IMR-90 (cell line): Measurements from ENCODE around the gene RADIL. TPM values are rescaled to one million over a fixed set of nuclear protein-coding genes. Genes with fewer than 3 reads are reported as not detected.

Experiments
- ATAC-seq: fragments of 200-7000 bp; cut with Tn5 transposase; 2 replicates; pipeline ENCODE4 v1.9.1; 2020; ENCODE audit warnings: low read depth, mild to moderate bottlenecking, moderate library complexity
- BruUV-seq: library from RNA; stranded (reverse); fragments of 400-500 nt; replicated peaks from 2 replicates; lab custom pipeline; 2021; lab: Mats Ljungman, UMichigan
- CTCF ChIA-PET: fragments of 300-600 bp; formaldehyde crosslinking; extraction: SDS; loops from one replicate; lab custom pipeline; 2021; ENCODE audit warnings: antibody characterized with exemption; lab: Yijun Ruan, JAX
- POLR2A ChIA-PET: fragments of 300-600 bp; sonication (Branson Sonifier 250); formaldehyde crosslinking; loops from one replicate; lab custom pipeline; 2022; ENCODE audit warnings: antibody characterized with exemption; ENCODE audit not compliant: unreplicated experiment; lab: Charles Lee
- DNase-seq: peaks from one replicate; pipeline ENCODE4 v3.0.0; 2013
- H2AFZ ChIP-seq: replicated peaks from 2 replicates; pipeline ENCODE3; 2013; ENCODE audit warnings: low read length, mild to moderate bottlenecking; ENCODE audit not compliant: poor library complexity
- H2AK5ac ChIP-seq: 2 replicates; pipeline ENCODE4 v1.6.1; 2013; ENCODE audit warnings: low read depth, low read length, inconsistent platforms
- H2AK9ac ChIP-seq: replicated peaks from 2 replicates; pipeline ENCODE3; 2013; ENCODE audit warnings: mild to moderate bottlenecking, low read depth, low read length, moderate library complexity; ENCODE audit not compliant: poor library complexity
- H2BK120ac ChIP-seq: 2 replicates; pipeline ENCODE4 v1.6.1; 2013; ENCODE audit warnings: low read depth, low read length, inconsistent platforms
- H2BK15ac ChIP-seq: 3 replicates; pipeline ENCODE4 v1.6.1; 2013; ENCODE audit warnings: low read depth, low read length, inconsistent platforms
- H2BK20ac ChIP-seq: 2 replicates; pipeline ENCODE4 v1.6.1; 2013; ENCODE audit warnings: low read depth, mild to moderate bottlenecking, inconsistent platforms, low read length, moderate library complexity
- H2BK5ac ChIP-seq: 2 replicates; pipeline ENCODE4 v1.6.1; 2013; ENCODE audit warnings: mild to moderate bottlenecking, low read depth, low read length, inconsistent platforms; ENCODE audit not compliant: poor library complexity, severe bottlenecking
- H3K14ac ChIP-seq: replicated peaks from 2 replicates; pipeline ENCODE4 v1.6.1; 2013; ENCODE audit warnings: low read depth, low read length, inconsistent platforms
- H3K18ac ChIP-seq: 2 replicates; pipeline ENCODE4 v1.6.1; 2013; ENCODE audit warnings: low read depth, low read length, control low read depth
- H3K23ac ChIP-seq: 2 replicates; pipeline ENCODE4 v1.6.1; 2013; ENCODE audit warnings: low read depth, low read length, inconsistent platforms
- H3K27ac ChIP-seq: 2 replicates; pipeline ENCODE4 v1.5.1; 2013; ENCODE audit warnings: mild to moderate bottlenecking, control low read depth, low read length; ENCODE audit not compliant: insufficient read depth
- H3K27me3 ChIP-seq: 2 replicates; pipeline ENCODE4 v1.6.1; 2013; ENCODE audit warnings: low read length; ENCODE audit not compliant: control insufficient read depth, insufficient read depth
- H3K36me3 ChIP-seq: 2 replicates; pipeline ENCODE4 v1.6.1; 2013; ENCODE audit warnings: low read length, mixed read lengths; ENCODE audit not compliant: control insufficient read depth, insufficient read depth
- H3K4ac ChIP-seq: 2 replicates; pipeline ENCODE4 v1.6.1; 2013; ENCODE audit warnings: low read depth, low read length, inconsistent platforms
- H3K4me1 ChIP-seq: 2 replicates; pipeline ENCODE4 v1.6.1; 2013; ENCODE audit warnings: low read length, mixed read lengths; ENCODE audit not compliant: control insufficient read depth, insufficient read depth
- H3K4me2 ChIP-seq: 2 replicates; pipeline ENCODE4 v1.6.1; 2013; ENCODE audit warnings: low read depth, mild to moderate bottlenecking, control low read depth, low read length, moderate library complexity
- H3K4me3 ChIP-seq: 2 replicates; pipeline ENCODE4 v1.5.1; 2013; ENCODE audit warnings: low read depth, mild to moderate bottlenecking, control low read depth, low read length, moderate library complexity; ENCODE audit not compliant: insufficient read depth
- H3K56ac ChIP-seq: 2 replicates; pipeline ENCODE4 v1.6.1; 2013; ENCODE audit warnings: low read length, inconsistent platforms; ENCODE audit not compliant: insufficient read depth; ENCODE audit errors: extremely low read depth
- H3K79me1 ChIP-seq, 2 experiments: 2 replicates each; pipeline ENCODE4 v1.6.1; 2013; ENCODE audit warnings: low read length in 2 of 2, inconsistent platforms in 1 of 2, low read depth in 1 of 2
- H3K9ac ChIP-seq: 2 replicates; pipeline ENCODE4 v1.6.1; 2013; ENCODE audit warnings: low read depth, low read length, control low read depth
- H3K9me1 ChIP-seq: 2 replicates; pipeline ENCODE4 v1.6.1; 2013; ENCODE audit warnings: low read length, inconsistent platforms; ENCODE audit not compliant: insufficient read depth
- H3K9me3 ChIP-seq: 2 replicates; pipeline ENCODE4 v1.6.1; 2013; ENCODE audit warnings: low read length; ENCODE audit not compliant: control insufficient read depth, insufficient read depth
- H4K20me1 ChIP-seq: 2 replicates; pipeline ENCODE4 v1.6.1; 2013; ENCODE audit warnings: low read length, inconsistent platforms; ENCODE audit not compliant: insufficient read depth
- H4K5ac ChIP-seq: 2 replicates; pipeline ENCODE4 v1.6.1; 2013; ENCODE audit warnings: mild to moderate bottlenecking, low read depth, low read length, control low read depth
- H4K8ac ChIP-seq, 2 experiments: 2 replicates each; pipeline ENCODE4 v1.6.1; 2013; ENCODE audit warnings: low read depth in 2 of 2, low read length in 2 of 2, control low read depth in 1 of 2, inconsistent platforms in 1 of 2
- H4K91ac ChIP-seq: 2 replicates; pipeline ENCODE4 v1.6.1; 2013; ENCODE audit warnings: low read depth, low read length, inconsistent platforms; ENCODE audit not compliant: insufficient read depth
- BHLHE40 ChIP-seq: fragments of 150-350 bp; IDR thresholded peaks from 2 replicates; pipeline ENCODE4 v1.6.1; 2016; ENCODE audit warnings: mild to moderate bottlenecking, low read depth, low read length
- CEBPB ChIP-seq: IDR thresholded peaks from 2 replicates; pipeline ENCODE4 v1.6.1; 2012; ENCODE audit warnings: low read depth, low read length, improper control_type of control experiment
- CHD1 ChIP-seq: IDR thresholded peaks from 2 replicates; pipeline ENCODE4 v1.6.1; 2012; ENCODE audit warnings: low read depth, low read length, improper control_type of control experiment
- CTCF ChIP-seq: conservative IDR thresholded peaks from 2 replicates; pipeline ENCODE4 v1.5.1; 2012; ENCODE audit warnings: mild to moderate bottlenecking, low read depth, low read length, improper control_type of control experiment
- ELK1 ChIP-seq: fragments of 150-350 bp; IDR thresholded peaks from 2 replicates; pipeline ENCODE4 v1.6.1; 2016; ENCODE audit warnings: low read depth, mild to moderate bottlenecking, low read length, moderate library complexity, borderline replicate concordance
- FOS ChIP-seq: fragments of 150-350 bp; IDR thresholded peaks from 2 replicates; pipeline ENCODE4 v1.6.1; 2016; ENCODE audit warnings: low read depth, low read length
- MAFK ChIP-seq: IDR thresholded peaks from 2 replicates; pipeline ENCODE4 v1.6.1; 2012; ENCODE audit warnings: low read depth, low read length, improper control_type of control experiment
- MAZ ChIP-seq: IDR thresholded peaks from 2 replicates; pipeline ENCODE4 v1.6.1; 2012; ENCODE audit warnings: low read depth, mild to moderate bottlenecking, low read length, improper control_type of control experiment, moderate library complexity, borderline replicate concordance
- MXI1 ChIP-seq: IDR thresholded peaks from 2 replicates; pipeline ENCODE4 v1.6.1; 2012; ENCODE audit warnings: low read depth, mild to moderate bottlenecking, low read length, moderate library complexity, borderline replicate concordance
- POLR2A ChIP-seq: IDR thresholded peaks from 2 replicates; pipeline ENCODE4 v1.6.1; 2012; ENCODE audit warnings: mild to moderate bottlenecking, low read depth, low read length
- RAD21 ChIP-seq: IDR thresholded peaks from 2 replicates; pipeline ENCODE4 v1.6.1; 2012; ENCODE audit warnings: low read length, improper control_type of control experiment
- RCOR1 ChIP-seq: IDR thresholded peaks from 2 replicates; pipeline ENCODE4 v1.6.1; 2012; ENCODE audit warnings: mild to moderate bottlenecking, low read length, improper control_type of control experiment; ENCODE audit not compliant: insufficient replicate concordance
- RFX5 ChIP-seq: IDR thresholded peaks from 2 replicates; pipeline ENCODE4 v1.8.0; 2012; ENCODE audit warnings: low read depth, mild to moderate bottlenecking, low read length, moderate library complexity
- SMC3 ChIP-seq: fragments of 150-350 bp; IDR thresholded peaks from 2 replicates; pipeline ENCODE4 v1.6.1; 2016; ENCODE audit warnings: low read depth, mild to moderate bottlenecking, antibody characterized with exemption, low read length, moderate library complexity
- USF2 ChIP-seq: fragments of 150-350 bp; IDR thresholded peaks from 2 replicates; pipeline ENCODE4 v1.6.1; 2017; ENCODE audit warnings: mild to moderate bottlenecking, antibody characterized with exemption, low read length, low read depth
- WGBS, 2 experiments: methylation state at CpG; one replicate each; pipeline versions ENCODE4 v1.1.5 to v1.1.7; 2013; ENCODE audit warnings: missing lambda C conversion rate in 2 of 2; ENCODE audit not compliant: insufficient read length in 1 of 2; ENCODE audit errors: extremely low coverage in 2 of 2; 5-methylcytosine and 5-hydroxymethylcytosine counted together
- dilution Hi-C: fragments of 300-500 bp; cut with HindIII; formaldehyde crosslinking; loops from one replicate; pipeline ENCODE4 v1.14.3; 2018; ENCODE audit warnings: low sequenced_read_pairs; ENCODE audit not compliant: unreplicated experiment
- in situ Hi-C: fragments of 300-500 bp; cut with MboI; formaldehyde crosslinking; loops from 3 replicates; pipeline ENCODE4 v1.14.3; 2019; ENCODE audit warnings: low sequenced_read_pairs, inconsistent platforms, mixed read lengths
- intact Hi-C: fragments of 100-400 bp; cut with micrococcal nuclease; formaldehyde crosslinking; loops from 2 replicates; pipeline ENCODE4 v1.10.0; 2022
- polyA plus RNA-seq, 3 experiments: library from polyadenylated mRNA; depleted of rRNA; stranded (reverse); fragments of >200 nt; gene quantifications; 2 replicates each; pipeline ENCODE4 v1.2.3, GENCODE V29; 2012; ENCODE audit warnings: low replicate concordance in 1 of 3
- total RNA-seq: library from RNA; depleted of rRNA; stranded (reverse); fragments of >200 nt; gene quantifications from 2 replicates; pipeline ENCODE4 v1.2.3, GENCODE V29; 2012

The RADIL gene
- total and polyA plus RNA-seq, 2 of the 4 experiments (the other 2 are of a cell fraction), result 0.18 to 0.48 TPM

GRCh38 chr7:4883033-4883371, 514 bp downstream of the RADIL start:
- no TSS peak for BruUV-seq
- Histone ChIP-seq H4K5ac (no peak overlapping the region), H2BK15ac (no peak overlapping the region), H3K4me3 (peak overlapping the region; percentile 53), H3K36me3 (no peaks in the 10 kb centered on the region), H3K27ac (no peak overlapping the region), H2AFZ (peak overlapping the region; percentile 91), H3K27me3 (peaks cover 2% of the 10 kb centered on the region), H4K20me1 (no peaks in the 10 kb centered on the region), H3K9me1 (no peaks in the 10 kb centered on the region), H3K4me1 (peaks cover 2% of the 10 kb centered on the region; the same call in 1 of the 2 replicates), H2AK5ac (no peak overlapping the region), H2BK120ac (no peak overlapping the region), H2AK9ac (peak overlapping the region; percentile 89), H3K79me1 (no peaks in the 10 kb centered on the region), H3K9me3 (no peaks in the 10 kb centered on the region), H2BK5ac (no peak overlapping the region), H3K4ac (no peak overlapping the region), H4K91ac (no peak overlapping the region), H3K56ac (no peak overlapping the region), H3K18ac (no peak overlapping the region), H3K23ac (no peak overlapping the region), H3K9ac (no peak overlapping the region), H3K14ac (no peak overlapping the region), H2BK20ac (no peak overlapping the region), H3K4me2 (peak overlapping the region; percentile 22; the same call in 1 of the 2 replicates), H4K8ac (no peak overlapping the region)
- ChIA-PET POLR2A (no interaction called here), CTCF (no interaction called here)
- dilution Hi-C loops (no loop called here), intact Hi-C loops (loop anchor here (1.0 to 2.0 kb wide), 2 partner anchors 52 to 85 kb away; no protein-coding TSS in a partner anchor), in situ Hi-C loops (no loop called here)
- ATAC-seq, result peak; percentile 2; the same call in 1 of the 2 replicates
- no peak for TF ChIP-seq MAZ
- TF ChIP-seq MXI1, result no peak
- TF ChIP-seq BHLHE40, result no peak
- no peak for TF ChIP-seq RCOR1
- TF ChIP-seq RFX5, result no peak
- no peak for TF ChIP-seq MAFK
- no peak for TF ChIP-seq SMC3
- TF ChIP-seq ELK1, result no peak
- TF ChIP-seq USF2, result no peak
- TF ChIP-seq CTCF, result no peak
- no peak for TF ChIP-seq CEBPB
- no peak for TF ChIP-seq FOS
- TF ChIP-seq POLR2A, result no peak
- no peak for TF ChIP-seq RAD21
- no peak for TF ChIP-seq CHD1
- DNase-seq, result no peak
- WGBS, 2 experiments, result 13% methylated on average over 6 of the region's 36 CpGs; no CpG with 5 or more reads in 1 of the 2 experiments
